ENCODE data around the gene RING1.

GRCh38 chr6:33248643-33248931 lies 40.3 kb downstream of the RING1 start:
- TF ChIP-seq EZH2 (IDR thresholded peaks at IDR 0.05; ENCODE audit: borderline replicate concordance, low read length): no peak
- TF ChIP-seq, protein P1, sequence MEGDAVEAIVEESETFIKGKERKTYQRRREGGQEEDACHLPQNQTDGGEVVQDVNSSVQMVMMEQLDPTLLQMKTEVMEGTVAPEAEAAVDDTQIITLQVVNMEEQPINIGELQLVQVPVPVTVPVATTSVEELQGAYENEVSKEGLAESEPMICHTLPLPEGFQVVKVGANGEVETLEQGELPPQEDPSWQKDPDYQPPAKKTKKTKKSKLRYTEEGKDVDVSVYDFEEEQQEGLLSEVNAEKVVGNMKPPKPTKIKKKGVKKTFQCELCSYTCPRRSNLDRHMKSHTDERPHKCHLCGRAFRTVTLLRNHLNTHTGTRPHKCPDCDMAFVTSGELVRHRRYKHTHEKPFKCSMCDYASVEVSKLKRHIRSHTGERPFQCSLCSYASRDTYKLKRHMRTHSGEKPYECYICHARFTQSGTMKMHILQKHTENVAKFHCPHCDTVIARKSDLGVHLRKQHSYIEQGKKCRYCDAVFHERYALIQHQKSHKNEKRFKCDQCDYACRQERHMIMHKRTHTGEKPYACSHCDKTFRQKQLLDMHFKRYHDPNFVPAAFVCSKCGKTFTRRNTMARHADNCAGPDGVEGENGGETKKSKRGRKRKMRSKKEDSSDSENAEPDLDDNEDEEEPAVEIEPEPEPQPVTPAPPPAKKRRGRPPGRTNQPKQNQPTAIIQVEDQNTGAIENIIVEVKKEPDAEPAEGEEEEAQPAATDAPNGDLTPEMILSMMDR (conservative IDR thresholded peaks at IDR 0.05 in 1 of 2, IDR thresholded peaks at IDR 0.05 in 1 of 2; ENCODE audit: extremely low read depth in 1 of 2, insufficient read depth in 1 of 2, low read depth in 1 of 2, low read length in 2 of 2): no peak
